Keratinocyte (primary cell): ENCODE measurements around the gene MED8. TPM values are rescaled to one million over a fixed set of nuclear protein-coding genes. Genes with fewer than 3 reads are reported as not detected.

Experiments
- DNase-seq: peaks from one replicate; pipeline ENCODE4 v3.0.0-alpha.2; 2011; ENCODE audit warnings: low read depth, missing footprints, low spot score
- FAIRE-seq: peaks from 2 replicates; lab custom pipeline; 2011; peaks lifted over from hg19 to GRCh38; lab: Jason Lieb, UNC
- H2AFZ ChIP-seq: 2 replicates; pipeline ENCODE4 v1.6.0; 2012; ENCODE audit warnings: low read length, control low read depth, inconsistent platforms; ENCODE audit not compliant: control insufficient read depth
- H3K27ac ChIP-seq: 2 replicates; pipeline ENCODE4 v1.5.1; 2011; ENCODE audit warnings: low read length; ENCODE audit not compliant: control insufficient read depth, insufficient read depth
- H3K27me3 ChIP-seq: 3 replicates; pipeline ENCODE4 v1.6.0; 2011; ENCODE audit warnings: low read length; ENCODE audit not compliant: control insufficient read depth, insufficient read depth; ENCODE audit errors: extremely low read depth
- H3K36me3 ChIP-seq, 2 experiments: 2 replicates in 1 of 2; 3 replicates in 1 of 2; pipeline ENCODE4 v1.5.1; 2011; ENCODE audit warnings: low read length in 2 of 2, mild to moderate bottlenecking in 1 of 2; ENCODE audit not compliant: control insufficient read depth in 2 of 2, insufficient read depth in 2 of 2; ENCODE audit errors: extremely low read depth in 1 of 2
- H3K4me1 ChIP-seq: 3 replicates; pipeline ENCODE4 v1.5.1; 2011; ENCODE audit warnings: low read length; ENCODE audit not compliant: control insufficient read depth, insufficient read depth; ENCODE audit errors: extremely low read depth
- H3K4me2 ChIP-seq: 3 replicates; pipeline ENCODE4 v1.6.0; 2011; ENCODE audit warnings: low read depth, low read length; ENCODE audit not compliant: control insufficient read depth, insufficient read depth; ENCODE audit errors: extremely low read depth
- H3K4me3 ChIP-seq, 3 experiments: fragments of 200-600 bp in 1 of 3; sonication (generic) in 1 of 3; 2 replicates in 2 of 3; 3 replicates in 1 of 3; pipeline ENCODE4 v1.5.1; 2011 to 2016; ENCODE audit warnings: low read length in 3 of 3, mild to moderate bottlenecking in 3 of 3, control low read depth in 2 of 3, inconsistent platforms in 1 of 3, low read depth in 1 of 3, mixed read lengths in 1 of 3, mixed run types in 1 of 3, moderate library complexity in 1 of 3; ENCODE audit not compliant: control insufficient read depth in 2 of 3, insufficient read depth in 2 of 3; ENCODE audit errors: extremely low read depth in 1 of 3
- H3K79me2 ChIP-seq: 2 replicates; pipeline ENCODE4 v1.6.0; 2012; ENCODE audit warnings: low read length; ENCODE audit not compliant: control insufficient read depth, insufficient read depth
- H3K9ac ChIP-seq: 3 replicates; pipeline ENCODE4 v1.6.0; 2011; ENCODE audit warnings: low read length; ENCODE audit not compliant: control insufficient read depth, insufficient read depth; ENCODE audit errors: extremely low read depth
- H3K9me1 ChIP-seq: 3 replicates; pipeline ENCODE4 v1.6.0; 2011; ENCODE audit warnings: low read length; ENCODE audit not compliant: control insufficient read depth, insufficient read depth; ENCODE audit errors: extremely low read depth
- H3K9me3 ChIP-seq: 2 replicates; pipeline ENCODE4 v1.5.1; 2012; ENCODE audit warnings: low read depth, low read length; ENCODE audit not compliant: control insufficient read depth
- H4K20me1 ChIP-seq: 3 replicates; pipeline ENCODE4 v1.6.0; 2011; ENCODE audit warnings: low read length; ENCODE audit not compliant: control insufficient read depth, insufficient read depth; ENCODE audit errors: extremely low read depth
- EZH2 ChIP-seq: IDR thresholded peaks from one replicate; pipeline ENCODE4 v1.6.1; 2012; ENCODE audit warnings: inconsistent platforms, mild to moderate bottlenecking, low read length, moderate library complexity
- dilution Hi-C: fragments of 300-500 bp; cut with MboI; formaldehyde crosslinking; loops from one replicate; pipeline ENCODE4 v1.7.0; 2020; ENCODE audit warnings: low sequenced_read_pairs; ENCODE audit not compliant: extremely low pct_ligation_motif_present
- polyA plus RNA-seq, 5 experiments: library from polyadenylated mRNA; depleted of rRNA in 3 of 5; stranded (reverse) in 3 of 5; stranded (forward) in 1 of 5; unstranded in 1 of 5; fragments of >200 nt; gene quantifications; 1 replicate in 1 of 5; 2 replicates in 3 of 5; 3 replicates in 1 of 5; pipeline versions ENCODE4 v1.2.1 to v1.2.3, GENCODE V29; 2011 to 2012; ENCODE audit warnings: missing spikeins in 2 of 5, low read depth in 1 of 5, low replicate concordance in 1 of 5
- TF ChIP-seq, protein P1 (sequence below), 3 experiments: IDR thresholded peaks in 1 of 3; conservative IDR thresholded peaks in 1 of 3; optimal IDR thresholded peaks in 1 of 3; 2 replicates in 2 of 3; 3 replicates in 1 of 3; pipeline versions ENCODE3 to v1.5.1; 2011; ENCODE audit warnings: low read length in 3 of 3, mild to moderate bottlenecking in 3 of 3, moderate library complexity in 2 of 3, control low read depth in 1 of 3, inconsistent platforms in 1 of 3; ENCODE audit not compliant: insufficient read depth in 2 of 3; ENCODE audit errors: extremely low read depth in 1 of 3

Gene MED8
- polyA plus RNA-seq, 1 donor (not counting 4 experiments of a cell fraction or from before 2014, with no cell fraction given), result 14.3 TPM

DNA sequence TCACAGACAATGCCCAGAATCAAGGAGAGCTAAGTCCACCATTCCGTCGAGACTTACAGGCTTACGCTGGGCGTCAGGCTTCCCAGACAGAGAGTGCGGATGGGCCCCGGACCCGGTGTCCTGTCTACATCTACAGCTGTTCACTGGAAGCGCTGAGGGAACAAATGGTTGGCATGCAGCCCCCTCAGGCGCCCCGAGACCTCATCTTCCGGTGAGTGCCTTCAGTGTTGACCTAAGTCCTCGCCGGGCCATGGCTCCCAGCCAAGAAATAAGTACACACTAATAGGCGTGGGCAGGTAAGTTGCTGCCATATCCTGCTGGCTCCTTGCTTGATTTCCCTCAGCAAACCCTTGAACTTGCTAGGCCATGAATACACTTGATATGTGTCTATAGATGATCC lies 37.9 kb upstream of the MED8 start:
- Histone ChIP-seq H3K36me3 (peaks cover 71 to 72% of the 10 kb centered on the region in 2 experiments), H3K79me2 (no peaks in the 10 kb centered on the region), H4K20me1 (peaks cover 2% of the 10 kb centered on the region), H2AFZ (no peak overlapping the region), H3K27ac (no peak overlapping the region), H3K9me3 (peaks cover 8% of the 10 kb centered on the region), H3K4me2 (no peak overlapping the region), H3K27me3 (no peaks in the 10 kb centered on the region), H3K4me1 (no peaks in the 10 kb centered on the region), H3K9me1 (no peaks in the 10 kb centered on the region), H3K4me3 (no peak overlapping the region), H3K9ac (no peak overlapping the region)
- dilution Hi-C loops, result no loop called here
- FAIRE-seq, result no peak
- TF ChIP-seq, protein P1, sequence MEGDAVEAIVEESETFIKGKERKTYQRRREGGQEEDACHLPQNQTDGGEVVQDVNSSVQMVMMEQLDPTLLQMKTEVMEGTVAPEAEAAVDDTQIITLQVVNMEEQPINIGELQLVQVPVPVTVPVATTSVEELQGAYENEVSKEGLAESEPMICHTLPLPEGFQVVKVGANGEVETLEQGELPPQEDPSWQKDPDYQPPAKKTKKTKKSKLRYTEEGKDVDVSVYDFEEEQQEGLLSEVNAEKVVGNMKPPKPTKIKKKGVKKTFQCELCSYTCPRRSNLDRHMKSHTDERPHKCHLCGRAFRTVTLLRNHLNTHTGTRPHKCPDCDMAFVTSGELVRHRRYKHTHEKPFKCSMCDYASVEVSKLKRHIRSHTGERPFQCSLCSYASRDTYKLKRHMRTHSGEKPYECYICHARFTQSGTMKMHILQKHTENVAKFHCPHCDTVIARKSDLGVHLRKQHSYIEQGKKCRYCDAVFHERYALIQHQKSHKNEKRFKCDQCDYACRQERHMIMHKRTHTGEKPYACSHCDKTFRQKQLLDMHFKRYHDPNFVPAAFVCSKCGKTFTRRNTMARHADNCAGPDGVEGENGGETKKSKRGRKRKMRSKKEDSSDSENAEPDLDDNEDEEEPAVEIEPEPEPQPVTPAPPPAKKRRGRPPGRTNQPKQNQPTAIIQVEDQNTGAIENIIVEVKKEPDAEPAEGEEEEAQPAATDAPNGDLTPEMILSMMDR (optimal IDR thresholded peaks at IDR 0.05 in 1 of 3, IDR thresholded peaks at IDR 0.05 in 1 of 3, conservative IDR thresholded peaks at IDR 0.05 in 1 of 3; ENCODE audit: extremely low read depth in 1 of 3, insufficient read depth in 2 of 3, low read length in 3 of 3), result no peak
- no peak for TF ChIP-seq EZH2
- no peak for DNase-seq

DNA sequence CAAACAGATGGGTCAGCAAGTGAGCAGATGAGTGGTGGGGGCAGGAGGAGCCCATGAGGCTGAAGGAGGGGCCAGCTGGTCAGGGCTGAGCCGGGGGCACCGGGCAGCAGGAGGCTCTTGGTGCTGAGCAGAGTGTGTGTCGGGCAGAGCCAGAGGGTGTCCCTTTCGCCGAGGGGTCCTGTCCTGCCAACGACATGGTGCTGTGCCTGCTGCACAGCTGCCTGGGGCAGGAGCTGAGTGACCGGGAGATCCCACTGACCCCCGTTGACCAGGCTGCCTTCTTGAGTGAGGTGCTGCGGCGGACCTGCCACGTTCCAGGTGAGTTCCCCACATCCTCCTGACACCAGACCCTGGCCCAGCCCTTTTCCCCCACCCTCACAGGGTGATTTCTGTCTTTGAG lies 36.6 kb upstream of the MED8 start:
- no peaks in the 10 kb centered on the region for H3K27me3 ChIP-seq
- no peaks in the 10 kb centered on the region for H3K79me2 ChIP-seq
- H3K9ac ChIP-seq, result no peak overlapping the region
- no peak for TF ChIP-seq EZH2
- TF ChIP-seq, protein P1 (optimal IDR thresholded peaks at IDR 0.05 in 1 of 3, IDR thresholded peaks at IDR 0.05 in 1 of 3, conservative IDR thresholded peaks at IDR 0.05 in 1 of 3; ENCODE audit: extremely low read depth in 1 of 3, insufficient read depth in 2 of 3, low read length in 3 of 3), result no peak
- DNase-seq (no peak), FAIRE-seq (no peak)
- no peak overlapping the region for H3K4me2 ChIP-seq
- H3K9me3 ChIP-seq, result peaks cover 8% of the 10 kb centered on the region
- H3K9me1 ChIP-seq, result no peaks in the 10 kb centered on the region
- H4K20me1 ChIP-seq, result no peaks in the 10 kb centered on the region
- peaks cover 70 to 72% of the 10 kb centered on the region in 2 experiments for H3K36me3 ChIP-seq
- H3K4me3 ChIP-seq, result no peak overlapping the region
- dilution Hi-C loops, result no loop called here
- no peaks in the 10 kb centered on the region for H3K4me1 ChIP-seq
- H3K27ac ChIP-seq, result no peak overlapping the region
- H2AFZ ChIP-seq, result no peak overlapping the region
